H9 (cell line): Measurements from ENCODE around the gene FOXL1. TPM values are rescaled to one million over a fixed set of nuclear protein-coding genes. Genes with fewer than 3 reads are reported as not detected.

Experiments used
- DNase-seq: peaks from one replicate; pipeline ENCODE4 v3.0.0-alpha.2; 2017
- H2AFZ ChIP-seq: one replicate; pipeline ENCODE4 v1.6.1; 2013; ENCODE audit warnings: mild to moderate bottlenecking, low read length, control low read depth, moderate library complexity
- H2AK5ac ChIP-seq: 2 replicates; pipeline ENCODE4 v1.6.1; 2013; ENCODE audit warnings: low read length, control low read depth, mixed read lengths; ENCODE audit not compliant: insufficient read length
- H2BK120ac ChIP-seq: one replicate; pipeline ENCODE4 v1.6.1; 2013; ENCODE audit warnings: low read depth, mild to moderate bottlenecking, low read length, control low read depth, inconsistent platforms; ENCODE audit not compliant: poor library complexity, severe bottlenecking
- H2BK12ac ChIP-seq: 2 replicates; pipeline ENCODE4 v1.6.1; 2013; ENCODE audit warnings: low read length, control low read depth, mixed read lengths, low read depth; ENCODE audit not compliant: insufficient read length
- H2BK15ac ChIP-seq: 2 replicates; pipeline ENCODE4 v1.6.1; 2013; ENCODE audit warnings: low read depth, low read length, control low read depth
- H2BK20ac ChIP-seq: one replicate; pipeline ENCODE4 v1.6.1; 2013; ENCODE audit warnings: low read depth, mild to moderate bottlenecking, low read length, control low read depth, inconsistent platforms; ENCODE audit not compliant: poor library complexity, severe bottlenecking
- H2BK5ac ChIP-seq: 2 replicates; pipeline ENCODE4 v1.6.1; 2013; ENCODE audit warnings: low read length, control low read depth, mixed read lengths; ENCODE audit not compliant: insufficient read length
- H3K14ac ChIP-seq: 2 replicates; pipeline ENCODE4 v1.6.1; 2013; ENCODE audit warnings: low read length, control low read depth; ENCODE audit not compliant: insufficient read depth
- H3K18ac ChIP-seq: 2 replicates; pipeline ENCODE4 v1.6.1; 2013; ENCODE audit warnings: low read depth, mild to moderate bottlenecking, mixed read lengths, low read length, control low read depth; ENCODE audit not compliant: insufficient read length
- H3K23ac ChIP-seq: 2 replicates; pipeline ENCODE4 v1.6.1; 2013; ENCODE audit warnings: low read length, control low read depth, mixed read lengths, low read depth; ENCODE audit not compliant: insufficient read length
- H3K23me2 ChIP-seq: 2 replicates; pipeline ENCODE4 v1.6.1; 2013; ENCODE audit warnings: low read depth, mild to moderate bottlenecking, mixed read lengths, low read length, control low read depth; ENCODE audit not compliant: insufficient read length, poor library complexity, severe bottlenecking
- H3K27ac ChIP-seq: 2 replicates; pipeline ENCODE4 v1.5.1; 2013; ENCODE audit warnings: low read length, control low read depth, mixed read lengths, low read depth; ENCODE audit not compliant: insufficient read length
- H3K27me3 ChIP-seq: 2 replicates; pipeline ENCODE4 v1.6.1; 2013; ENCODE audit warnings: low read length, control low read depth, inconsistent platforms; ENCODE audit not compliant: insufficient read depth
- H3K4ac ChIP-seq: 2 replicates; pipeline ENCODE4 v1.6.1; 2013; ENCODE audit warnings: low read depth, mild to moderate bottlenecking, control low read depth, inconsistent platforms, low read length, moderate library complexity
- H3K4me1 ChIP-seq: 2 replicates; pipeline ENCODE4 v1.6.1; 2013; ENCODE audit warnings: low read length, control low read depth, inconsistent platforms; ENCODE audit not compliant: insufficient read depth
- H3K4me2 ChIP-seq: 2 replicates; pipeline ENCODE4 v1.6.1; 2013; ENCODE audit warnings: low read length, control low read depth, mixed read lengths; ENCODE audit not compliant: insufficient read length, insufficient read depth
- H3K56ac ChIP-seq: 2 replicates; pipeline ENCODE4 v1.6.1; 2013; ENCODE audit warnings: low read depth, mild to moderate bottlenecking, mixed read lengths, low read length, control low read depth; ENCODE audit not compliant: insufficient read length
- H3K79me1 ChIP-seq: 2 replicates; pipeline ENCODE4 v1.6.1; 2013; ENCODE audit warnings: low read depth, mild to moderate bottlenecking, moderate library complexity, low read length, control low read depth, inconsistent platforms; ENCODE audit not compliant: insufficient read depth, poor library complexity, severe bottlenecking
- H3K79me2 ChIP-seq: 2 replicates; pipeline ENCODE4 v1.6.1; 2013; ENCODE audit warnings: low read length, control low read depth, inconsistent platforms; ENCODE audit not compliant: insufficient read depth
- H3K9ac ChIP-seq: 2 replicates; pipeline ENCODE4 v1.6.1; 2013; ENCODE audit warnings: low read length, control low read depth, mixed read lengths; ENCODE audit not compliant: insufficient read length; ENCODE audit errors: extremely low read depth
- H3K9me3 ChIP-seq: one replicate; pipeline ENCODE4 v1.6.1; 2013; ENCODE audit warnings: low read depth, low read length, inconsistent platforms; ENCODE audit not compliant: control insufficient read depth
- H3T11ph ChIP-seq: one replicate; pipeline ENCODE4 v1.6.1; 2013; ENCODE audit warnings: mild to moderate bottlenecking, low read length, control low read depth, inconsistent platforms
- H4K20me1 ChIP-seq: one replicate; pipeline ENCODE4 v1.6.1; 2013; ENCODE audit not compliant: control insufficient read depth, insufficient read length, insufficient read depth
- H4K5ac ChIP-seq: 2 replicates; pipeline ENCODE4 v1.6.1; 2013; ENCODE audit warnings: low read depth, mild to moderate bottlenecking, mixed read lengths, low read length, control low read depth; ENCODE audit not compliant: insufficient read length
- H4K8ac ChIP-seq: replicated peaks from 2 replicates; pipeline ENCODE4 v1.6.1; 2013; ENCODE audit warnings: low read length, control low read depth, mixed read lengths, low read depth; ENCODE audit not compliant: insufficient read length
- H4K91ac ChIP-seq: 2 replicates; pipeline ENCODE4 v1.6.1; 2013; ENCODE audit warnings: low read depth, mild to moderate bottlenecking, moderate library complexity, mixed read lengths, low read length, control low read depth; ENCODE audit not compliant: insufficient read length
- H3K27ac Mint-ChIP-seq, 3 experiments: 2 replicates in 2 of 3; 3 replicates in 1 of 3; pipeline ENCODE4 v1.8.0; 2020 to 2021; ENCODE audit warnings: mixed read lengths in 3 of 3, mild to moderate bottlenecking in 1 of 3, moderate library complexity in 1 of 3
- H3K27me3 Mint-ChIP-seq: 2 replicates; pipeline ENCODE4 v1.8.0; 2021; ENCODE audit warnings: low read depth, mild to moderate bottlenecking, moderate library complexity, mixed read lengths
- H3K36me3 Mint-ChIP-seq, 3 experiments: 2 replicates in 2 of 3; 3 replicates in 1 of 3; pipeline ENCODE4 v1.8.0; 2020 to 2021; ENCODE audit warnings: low read depth in 3 of 3, mixed read lengths in 3 of 3; ENCODE audit not compliant: insufficient read depth in 1 of 3
- H3K4me1 Mint-ChIP-seq, 2 experiments: 2 replicates each; pipeline ENCODE4 v1.8.0; 2020; ENCODE audit warnings: mixed read lengths in 2 of 2
- H3K4me3 Mint-ChIP-seq, 2 experiments: 2 replicates in 1 of 2; 3 replicates in 1 of 2; pipeline ENCODE4 v1.8.0; 2020 to 2021; ENCODE audit warnings: mild to moderate bottlenecking in 2 of 2, mixed read lengths in 2 of 2, moderate library complexity in 1 of 2
- H3K9me3 Mint-ChIP-seq, 2 experiments: 2 replicates in 1 of 2; 3 replicates in 1 of 2; pipeline ENCODE4 v1.8.0; 2020; ENCODE audit warnings: mild to moderate bottlenecking in 2 of 2, mixed read lengths in 2 of 2, moderate library complexity in 1 of 2
- WGBS: extraction: QIAGEN DNeasy Blood & Tissue Kit; methylation state at CpG from one replicate; pipeline ENCODE4 v1.1.7; 2013; ENCODE audit warnings: missing lambda C conversion rate, low lambda C conversion rate, mixed read lengths; ENCODE audit not compliant: insufficient read length; ENCODE audit errors: extremely low coverage; 5-methylcytosine and 5-hydroxymethylcytosine counted together
- total RNA-seq: library from RNA; stranded (reverse); gene quantifications from 2 replicates; pipeline ENCODE4 v1.2.1, GENCODE V29; 2021
- TF ChIP-seq, protein P1 (sequence below): fragments of 200-600 bp; sonication (generic); conservative IDR thresholded peaks from 3 replicates; pipeline ENCODE4 v1.8.0; 2021; ENCODE audit warnings: antibody characterized with exemption, mild to moderate bottlenecking

The FOXL1 gene
- total RNA-seq, 1 experiment from 2014 or later = 0.09 TPM

DNA sequence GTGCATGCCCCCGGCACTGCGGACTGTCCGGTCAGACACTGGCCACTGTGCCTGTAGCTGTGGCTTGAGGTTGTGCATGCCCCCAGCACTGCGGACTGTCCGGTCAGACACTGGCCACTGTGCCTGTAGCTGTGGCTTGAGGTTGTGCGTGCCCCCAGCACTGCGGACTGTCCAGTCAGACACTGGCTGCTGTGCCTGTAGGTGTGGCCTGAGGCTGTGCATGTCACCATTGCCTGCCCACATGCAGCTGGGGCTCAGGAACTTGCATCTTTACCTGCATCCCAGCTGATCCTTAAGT, 28.5 kb upstream of the FOXL1 start:
- Histone ChIP-seq H3K56ac (no peak overlapping the region), H3K79me2 (no peaks in the 10 kb centered on the region), H3K4me1 (no peaks in the 10 kb centered on the region), H3K4ac (no peak overlapping the region), H4K91ac (no peak overlapping the region), H3K23me2 (no peaks in the 10 kb centered on the region), H3K9ac (no peak overlapping the region), H3T11ph (no peak overlapping the region), H3K4me2 (no peak overlapping the region), H2BK12ac (no peak overlapping the region), H3K14ac (no peak overlapping the region), H4K8ac (no peak overlapping the region), H3K27me3 (no peaks in the 10 kb centered on the region), H2AK5ac (no peak overlapping the region), H2BK5ac (no peak overlapping the region), H3K9me3 (no peaks in the 10 kb centered on the region), H3K18ac (no peak overlapping the region), H2BK120ac (no peak overlapping the region), H2AFZ (no peak overlapping the region), H2BK15ac (no peak overlapping the region), H3K27ac (no peak overlapping the region), H3K79me1 (no peaks in the 10 kb centered on the region), H2BK20ac (no peak overlapping the region), H4K5ac (no peak overlapping the region), H4K20me1 (no peaks in the 10 kb centered on the region), H3K23ac (no peak overlapping the region)
- H3K27ac Mint-ChIP-seq = no peak overlapping the region
- H3K27me3 Mint-ChIP-seq = peaks cover 3% of the 10 kb centered on the region
- no peaks in the 10 kb centered on the region; a peak in 1 of 7 replicates for H3K36me3 Mint-ChIP-seq
- no peak overlapping the region for H3K4me3 Mint-ChIP-seq
- no peaks in the 10 kb centered on the region; a peak in 1 of 5 replicates for H3K9me3 Mint-ChIP-seq
- TF ChIP-seq, protein P1, sequence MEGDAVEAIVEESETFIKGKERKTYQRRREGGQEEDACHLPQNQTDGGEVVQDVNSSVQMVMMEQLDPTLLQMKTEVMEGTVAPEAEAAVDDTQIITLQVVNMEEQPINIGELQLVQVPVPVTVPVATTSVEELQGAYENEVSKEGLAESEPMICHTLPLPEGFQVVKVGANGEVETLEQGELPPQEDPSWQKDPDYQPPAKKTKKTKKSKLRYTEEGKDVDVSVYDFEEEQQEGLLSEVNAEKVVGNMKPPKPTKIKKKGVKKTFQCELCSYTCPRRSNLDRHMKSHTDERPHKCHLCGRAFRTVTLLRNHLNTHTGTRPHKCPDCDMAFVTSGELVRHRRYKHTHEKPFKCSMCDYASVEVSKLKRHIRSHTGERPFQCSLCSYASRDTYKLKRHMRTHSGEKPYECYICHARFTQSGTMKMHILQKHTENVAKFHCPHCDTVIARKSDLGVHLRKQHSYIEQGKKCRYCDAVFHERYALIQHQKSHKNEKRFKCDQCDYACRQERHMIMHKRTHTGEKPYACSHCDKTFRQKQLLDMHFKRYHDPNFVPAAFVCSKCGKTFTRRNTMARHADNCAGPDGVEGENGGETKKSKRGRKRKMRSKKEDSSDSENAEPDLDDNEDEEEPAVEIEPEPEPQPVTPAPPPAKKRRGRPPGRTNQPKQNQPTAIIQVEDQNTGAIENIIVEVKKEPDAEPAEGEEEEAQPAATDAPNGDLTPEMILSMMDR = no peak
- H3K4me1 Mint-ChIP-seq = peaks cover 0 to 4% of the 10 kb centered on the region in 2 experiments; a peak in 1 of 4 replicates
- DNase-seq = no peak
- WGBS = no CpG with 5 or more reads among the region's 7 CpGs
